A549 treated with Hydrocortisone at 1 μM for 4 hours (cell line): ENCODE data around the gene ASCL2. TPM values are rescaled to one million over a fixed set of nuclear protein-coding genes. Genes with fewer than 3 reads are reported as not detected.

Experiments used
- total RNA-seq: library from RNA; stranded (reverse); fragments of 200-300 nt; extraction: Qiagen RNA extraction; gene quantifications from 5 replicates; pipeline ENCODE4 v1.2.3, GENCODE V29; 2022

Gene ASCL2
- total RNA-seq: not detected in 5 replicates

GRCh38 chr11:2270322-2271076, at the start of gene ASCL2:
ASCL2 (minus strand) TSS chr11:2270588; CDS start chr11:2270332, 256 bp downstream.

DNA sequence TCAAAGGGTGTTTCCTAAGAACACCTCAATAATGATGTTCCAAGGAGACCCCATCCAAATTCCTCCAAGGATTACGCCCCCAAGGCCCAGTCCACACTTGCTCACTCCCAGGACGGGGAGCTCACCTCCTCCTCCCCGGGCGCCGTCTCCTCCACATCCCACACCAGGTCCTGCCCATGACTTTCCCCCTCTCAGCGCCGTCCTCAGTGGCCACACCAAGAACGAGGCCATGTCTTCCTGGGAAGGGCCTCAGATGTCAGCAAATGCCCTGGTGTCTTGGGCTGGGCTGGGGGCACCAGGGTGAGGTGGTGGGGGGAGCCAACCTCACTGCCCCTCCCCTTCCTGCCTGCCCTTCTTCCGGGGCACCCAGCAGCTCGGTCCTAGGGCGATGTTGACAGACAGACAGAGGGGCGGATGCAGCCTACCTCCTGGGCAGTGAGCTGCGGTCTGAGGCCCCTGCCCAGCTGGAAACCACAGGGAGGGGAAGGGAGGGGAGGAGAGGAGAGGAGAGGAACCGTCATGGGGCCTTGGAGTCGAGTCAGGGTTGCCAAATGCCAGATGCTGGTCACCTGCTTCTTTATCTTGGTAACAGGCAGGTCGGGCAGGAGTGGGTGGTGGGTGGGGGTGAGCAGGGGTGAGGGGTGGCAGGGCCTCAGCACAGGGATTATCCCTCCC, 31.4 kb upstream of the ASCL2 start, which contains the start of the genes C11orf21 and TSPAN32:
Gene C11orf21 (minus strand): TSS at position 288 of the 675 bp plus-strand sequence. CDS start 110 bp downstream, at position 178.
Gene TSPAN32 (plus strand): TSS at position 383 of the 675 bp plus-strand sequence. CDS start 137 bp downstream, at position 520.

Other genes with a start within 250 kb of the ASCL2 start
- 1.6 to 2.9 TPM (median 2.7 TPM) in 5 replicates for gene IGF2, start 131.2 kb downstream of the ASCL2 start, total RNA-seq
- not detected in 5 replicates for gene INS, start 109.4 kb downstream of the ASCL2 start, total RNA-seq
- 0.07 to 0.20 TPM in 2 of 5 replicates, not detected in the others for gene TH, start 98.8 kb downstream of the ASCL2 start, total RNA-seq
- gene C11orf21, start 31.3 kb upstream of the ASCL2 start, total RNA-seq: not detected in 5 replicates
- not detected in 5 replicates for gene TSPAN32, start 31.4 kb upstream of the ASCL2 start, total RNA-seq
- 332 to 426 TPM (median 412 TPM) in 5 replicates for gene CD81, start 106.7 kb upstream of the ASCL2 start, total RNA-seq
- 49.0 to 80.6 TPM (median 64.7 TPM) in 5 replicates for gene TSSC4, start 130.2 kb upstream of the ASCL2 start, total RNA-seq
- gene TRPM5, start 173.9 kb upstream of the ASCL2 start, total RNA-seq: not detected in 5 replicates
- 0.71 to 0.97 TPM (median 0.78 TPM) in 5 replicates for gene KCNQ1, start 174.4 kb upstream of the ASCL2 start, total RNA-seq